ENCODE data around the gene CTNNA2.

Gene CTNNA2

DNA sequence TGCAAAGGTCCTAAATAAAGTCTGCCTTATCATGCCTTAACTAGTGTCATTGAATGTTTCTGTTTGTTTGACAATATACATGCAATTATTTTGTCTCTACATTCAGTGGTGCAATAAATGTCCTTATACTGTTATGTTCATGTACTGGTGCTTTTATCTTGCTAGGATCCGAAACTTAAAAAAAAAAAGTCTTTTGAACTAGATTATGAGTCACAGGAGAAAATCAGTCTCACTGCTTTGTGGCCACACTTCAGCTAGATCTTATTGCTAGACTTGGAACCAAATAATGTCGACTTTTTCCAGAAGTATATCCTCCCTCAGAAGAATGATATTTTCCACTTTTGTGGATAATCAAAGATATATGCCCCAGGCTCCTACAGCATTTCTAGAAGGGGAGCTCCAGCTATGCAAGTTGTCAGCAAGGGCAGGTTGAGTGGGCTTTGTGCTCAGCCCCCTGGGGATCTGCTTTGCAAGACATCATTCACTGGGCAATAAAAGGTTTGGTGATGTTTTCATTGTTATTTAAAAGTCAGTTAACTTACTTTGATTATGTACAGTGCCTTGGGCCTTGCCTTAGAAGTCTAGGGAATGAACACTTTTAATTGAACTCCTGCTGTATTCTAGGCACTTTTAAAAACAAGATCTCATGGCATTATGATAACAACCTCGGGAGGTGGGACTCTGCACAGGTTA is 948.8 kb downstream of the CTNNA2 start:
- TF ChIP-seq, protein P1, sequence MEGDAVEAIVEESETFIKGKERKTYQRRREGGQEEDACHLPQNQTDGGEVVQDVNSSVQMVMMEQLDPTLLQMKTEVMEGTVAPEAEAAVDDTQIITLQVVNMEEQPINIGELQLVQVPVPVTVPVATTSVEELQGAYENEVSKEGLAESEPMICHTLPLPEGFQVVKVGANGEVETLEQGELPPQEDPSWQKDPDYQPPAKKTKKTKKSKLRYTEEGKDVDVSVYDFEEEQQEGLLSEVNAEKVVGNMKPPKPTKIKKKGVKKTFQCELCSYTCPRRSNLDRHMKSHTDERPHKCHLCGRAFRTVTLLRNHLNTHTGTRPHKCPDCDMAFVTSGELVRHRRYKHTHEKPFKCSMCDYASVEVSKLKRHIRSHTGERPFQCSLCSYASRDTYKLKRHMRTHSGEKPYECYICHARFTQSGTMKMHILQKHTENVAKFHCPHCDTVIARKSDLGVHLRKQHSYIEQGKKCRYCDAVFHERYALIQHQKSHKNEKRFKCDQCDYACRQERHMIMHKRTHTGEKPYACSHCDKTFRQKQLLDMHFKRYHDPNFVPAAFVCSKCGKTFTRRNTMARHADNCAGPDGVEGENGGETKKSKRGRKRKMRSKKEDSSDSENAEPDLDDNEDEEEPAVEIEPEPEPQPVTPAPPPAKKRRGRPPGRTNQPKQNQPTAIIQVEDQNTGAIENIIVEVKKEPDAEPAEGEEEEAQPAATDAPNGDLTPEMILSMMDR (IDR thresholded peaks at IDR 0.05; ENCODE audit: low read depth, low read length, missing control alignments): no peak
- H3K36me3 ChIP-seq (replicated peaks): no peaks in the 10 kb centered on the region
- DNase-seq: no peak
- H3K27me3 ChIP-seq (replicated peaks): no peaks in the 10 kb centered on the region
- H3K27ac ChIP-seq: no peak overlapping the region
- in situ Hi-C loops (cut with HindIII; ENCODE audit: low pct_ligation_motif_present, low sequenced_read_pairs): no loop called here
- H3K4me3 ChIP-seq (ENCODE audit: low read depth, low read length): no peak overlapping the region

DNA sequence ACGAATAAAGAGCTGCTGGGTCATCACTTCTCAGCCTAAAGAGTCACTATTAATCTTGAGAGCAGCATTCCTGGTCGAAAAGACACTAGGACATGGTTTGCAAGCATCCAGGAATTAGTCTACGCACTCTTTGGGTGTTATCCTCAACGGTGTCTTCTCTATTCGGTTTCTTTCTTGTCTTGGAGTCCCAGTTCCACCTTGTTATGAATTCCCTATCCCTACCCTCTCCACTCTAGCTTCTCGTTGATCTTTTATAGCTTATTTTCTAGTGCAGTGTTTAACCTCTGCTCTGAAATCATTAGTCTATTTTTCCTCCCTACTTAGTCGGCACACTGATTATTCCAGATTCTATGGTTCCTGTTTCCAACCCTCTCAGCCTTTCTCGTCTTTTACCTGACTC is 949.8 kb downstream of the CTNNA2 start:
- H3K27ac ChIP-seq: no peak overlapping the region
- TF ChIP-seq, protein P1 (IDR thresholded peaks at IDR 0.05; ENCODE audit: low read depth, low read length, missing control alignments): no peak
- H3K27me3 ChIP-seq (replicated peaks): no peaks in the 10 kb centered on the region
- in situ Hi-C loops (cut with HindIII; ENCODE audit: low pct_ligation_motif_present, low sequenced_read_pairs): no loop called here
- H3K4me3 ChIP-seq (ENCODE audit: low read depth, low read length): no peak overlapping the region
- DNase-seq: no peak
- H3K36me3 ChIP-seq (replicated peaks): no peaks in the 10 kb centered on the region

DNA sequence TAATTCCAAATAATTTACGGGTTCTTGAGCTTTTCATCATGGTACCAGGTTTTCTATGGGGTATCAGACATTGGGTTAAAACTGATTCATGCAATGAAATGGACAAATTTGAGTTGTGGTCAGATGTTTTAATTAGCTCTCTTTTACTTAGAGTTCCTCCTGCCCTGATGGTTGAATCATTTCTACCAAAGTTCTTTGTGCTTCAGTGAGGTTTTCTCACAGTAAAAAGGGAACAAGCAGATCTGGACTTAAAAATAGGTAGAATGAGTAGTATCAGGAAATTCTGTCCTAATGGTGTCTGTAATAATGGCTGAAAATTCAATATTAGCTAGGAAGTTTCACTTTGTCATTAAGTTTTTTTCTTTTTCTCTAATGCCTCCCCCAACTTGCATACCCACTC is 951.4 kb downstream of the CTNNA2 start:
- TF ChIP-seq, protein P1 (IDR thresholded peaks at IDR 0.05; ENCODE audit: low read depth, low read length, missing control alignments): no peak
- H3K27me3 ChIP-seq (replicated peaks): no peaks in the 10 kb centered on the region
- no peak overlapping the region for H3K27ac ChIP-seq
- DNase-seq: no peak
- in situ Hi-C loops (cut with HindIII; ENCODE audit: low pct_ligation_motif_present, low sequenced_read_pairs): no loop called here
- no peak overlapping the region for H3K4me3 ChIP-seq (ENCODE audit: low read depth, low read length)
- no peaks in the 10 kb centered on the region for H3K36me3 ChIP-seq (replicated peaks)

DNA sequence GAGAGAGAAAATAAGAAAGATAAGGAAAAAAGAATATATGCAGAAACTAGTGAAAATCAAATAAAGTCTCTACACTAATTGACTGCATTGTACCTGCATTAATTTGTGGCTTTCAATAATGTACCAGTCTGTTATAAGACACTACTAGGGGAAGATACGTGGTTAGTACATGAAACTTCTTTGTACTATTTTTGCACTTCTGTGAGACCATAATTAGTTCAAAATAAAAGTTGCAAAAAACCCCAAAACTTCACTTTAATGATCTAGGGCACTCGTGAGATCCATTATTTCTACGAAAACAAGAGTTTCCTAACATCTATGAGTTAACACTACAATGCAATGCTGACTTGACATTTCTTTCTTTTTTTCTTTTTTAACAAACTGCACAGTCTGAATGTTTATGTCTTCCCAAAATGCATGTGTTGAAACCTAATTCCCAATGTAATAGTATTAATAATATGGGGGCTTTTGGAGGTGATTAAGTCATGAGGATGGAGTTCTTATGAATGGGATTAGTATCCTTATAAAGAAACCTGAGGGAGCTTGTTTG is 954.5 kb downstream of the CTNNA2 start:
- in situ Hi-C loops (cut with HindIII; ENCODE audit: low pct_ligation_motif_present, low sequenced_read_pairs): no loop called here
- H3K36me3 ChIP-seq (replicated peaks): no peaks in the 10 kb centered on the region
- H3K27ac ChIP-seq: no peak overlapping the region
- DNase-seq: no peak
- TF ChIP-seq, protein P1 (IDR thresholded peaks at IDR 0.05; ENCODE audit: low read depth, low read length, missing control alignments): no peak
- no peaks in the 10 kb centered on the region for H3K27me3 ChIP-seq (replicated peaks)
- H3K4me3 ChIP-seq (ENCODE audit: low read depth, low read length): no peak overlapping the region

DNA sequence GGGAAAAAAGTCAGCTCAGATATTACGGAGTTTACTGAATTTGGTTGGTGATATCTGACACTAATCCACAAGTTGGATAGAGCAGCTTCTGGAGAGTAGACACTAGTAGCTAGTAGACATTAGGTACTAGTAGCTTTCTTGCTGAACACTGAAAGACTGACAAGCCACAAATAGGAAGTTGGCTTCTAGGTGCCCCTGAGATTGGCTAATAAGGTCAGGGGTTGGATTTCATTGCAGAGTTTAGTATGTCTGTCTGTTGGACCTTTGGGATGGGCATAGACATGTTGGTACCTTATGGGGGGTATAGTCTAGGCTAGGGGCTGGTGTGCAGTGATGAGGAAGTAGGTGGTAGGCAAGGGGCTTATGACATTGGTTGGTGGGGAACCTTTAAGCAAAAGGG is 956.6 kb downstream of the CTNNA2 start:
- H3K4me3 ChIP-seq (ENCODE audit: low read depth, low read length): no peak overlapping the region
- TF ChIP-seq, protein P1 (IDR thresholded peaks at IDR 0.05; ENCODE audit: low read depth, low read length, missing control alignments): no peak
- H3K27me3 ChIP-seq (replicated peaks): no peaks in the 10 kb centered on the region
- no peak for DNase-seq
- H3K27ac ChIP-seq: no peak overlapping the region
- H3K36me3 ChIP-seq (replicated peaks): no peaks in the 10 kb centered on the region
- in situ Hi-C loops (cut with HindIII; ENCODE audit: low pct_ligation_motif_present, low sequenced_read_pairs): no loop called here

DNA sequence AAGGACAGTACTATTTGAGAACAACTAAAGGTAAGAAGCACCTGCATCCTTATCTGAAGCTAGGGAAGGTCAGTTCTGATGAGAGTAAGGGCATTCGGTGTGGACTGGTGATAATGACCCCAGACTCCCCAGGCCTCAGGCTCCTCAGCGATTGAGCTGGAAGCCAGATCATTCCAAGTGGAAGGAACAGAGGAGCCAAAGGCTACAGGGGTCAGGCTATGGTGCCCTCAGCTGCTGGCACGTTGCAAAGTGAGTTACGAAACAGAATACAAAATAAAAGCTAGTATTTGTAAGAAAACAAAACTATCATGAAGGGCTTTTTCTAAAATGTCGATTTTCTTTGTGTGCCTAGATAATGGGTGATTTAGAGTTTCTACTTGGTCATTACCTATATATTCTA is 960.2 kb downstream of the CTNNA2 start:
- in situ Hi-C loops (cut with HindIII; ENCODE audit: low pct_ligation_motif_present, low sequenced_read_pairs): no loop called here
- DNase-seq: no peak
- no peak overlapping the region for H3K27ac ChIP-seq
- no peaks in the 10 kb centered on the region for H3K36me3 ChIP-seq (replicated peaks)
- H3K27me3 ChIP-seq (replicated peaks): no peaks in the 10 kb centered on the region
- TF ChIP-seq, protein P1 (IDR thresholded peaks at IDR 0.05; ENCODE audit: low read depth, low read length, missing control alignments): no peak
- no peak overlapping the region for H3K4me3 ChIP-seq (ENCODE audit: low read depth, low read length)

Data from brain microvascular endothelial cell (primary cell).